Peyer's patch (tissue), 4 donors: ENCODE data around the gene SLC25A22. TPM values are rescaled to one million over a fixed set of nuclear protein-coding genes. Genes with fewer than 3 reads are reported as not detected.

Experiments used
- DNase-seq, 3 donors: peaks; one replicate each; pipeline ENCODE4 v3.0.0-alpha.2; 2017 to 2019
- H3K27ac ChIP-seq, 4 donors: fragments of 200-600 bp; sonication (generic); one replicate each; pipeline ENCODE4 v1.5.1; 2016 to 2019
- H3K27me3 ChIP-seq, 2 donors: fragments of 200-600 bp; sonication (generic); one replicate each; pipeline ENCODE4 v1.5.1; 2019
- H3K36me3 ChIP-seq, 3 donors: fragments of 200-600 bp; sonication (generic); one replicate each; pipeline ENCODE4 v1.5.1; 2016 to 2019
- H3K4me1 ChIP-seq, 4 donors: fragments of 200-600 bp; sonication (generic); one replicate each; pipeline ENCODE4 v1.5.1; 2016 to 2019
- H3K4me3 ChIP-seq, 4 donors: fragments of 200-600 bp; sonication (generic); 1 replicate in 3 of 4; 2 replicates in 1 of 4; pipeline ENCODE4 v1.5.1; 2016 to 2019; ENCODE audit warnings: mild to moderate bottlenecking in 1 of 4
- H3K9me3 ChIP-seq, 4 donors: fragments of 200-600 bp; sonication (generic); one replicate each; pipeline ENCODE4 v1.5.1; 2016 to 2019; ENCODE audit warnings: mild to moderate bottlenecking in 1 of 4
- POLR2A ChIP-seq, 2 donors: fragments of 450-650 bp; IDR thresholded peaks; one replicate each; pipeline ENCODE4 v1.5.1; 2017; ENCODE audit warnings: antibody characterized with exemption in 2 of 2, mild to moderate bottlenecking in 2 of 2, moderate library complexity in 2 of 2
- total RNA-seq, 4 donors: library from RNA; depleted of rRNA; stranded (reverse); fragments of >200 nt; gene quantifications; one replicate each; pipeline ENCODE4 v1.1.0, GENCODE V29; 2016
- TF ChIP-seq, protein P1 (sequence below), 6 experiments: fragments of 450-650 bp in 4 of 6; fragments of 200-600 bp in 2 of 6; sonication (generic) in 1 of 6; IDR thresholded peaks; one replicate each; pipeline ENCODE4 v1.5.1; 2017 to 2019; ENCODE audit warnings: antibody characterized with exemption in 6 of 6, mild to moderate bottlenecking in 3 of 6, moderate library complexity in 1 of 6

The SLC25A22 gene
- total RNA-seq, 4 donors from 2014 or later, result 14.2 to 22.0 (median 16.6) TPM

DNA sequence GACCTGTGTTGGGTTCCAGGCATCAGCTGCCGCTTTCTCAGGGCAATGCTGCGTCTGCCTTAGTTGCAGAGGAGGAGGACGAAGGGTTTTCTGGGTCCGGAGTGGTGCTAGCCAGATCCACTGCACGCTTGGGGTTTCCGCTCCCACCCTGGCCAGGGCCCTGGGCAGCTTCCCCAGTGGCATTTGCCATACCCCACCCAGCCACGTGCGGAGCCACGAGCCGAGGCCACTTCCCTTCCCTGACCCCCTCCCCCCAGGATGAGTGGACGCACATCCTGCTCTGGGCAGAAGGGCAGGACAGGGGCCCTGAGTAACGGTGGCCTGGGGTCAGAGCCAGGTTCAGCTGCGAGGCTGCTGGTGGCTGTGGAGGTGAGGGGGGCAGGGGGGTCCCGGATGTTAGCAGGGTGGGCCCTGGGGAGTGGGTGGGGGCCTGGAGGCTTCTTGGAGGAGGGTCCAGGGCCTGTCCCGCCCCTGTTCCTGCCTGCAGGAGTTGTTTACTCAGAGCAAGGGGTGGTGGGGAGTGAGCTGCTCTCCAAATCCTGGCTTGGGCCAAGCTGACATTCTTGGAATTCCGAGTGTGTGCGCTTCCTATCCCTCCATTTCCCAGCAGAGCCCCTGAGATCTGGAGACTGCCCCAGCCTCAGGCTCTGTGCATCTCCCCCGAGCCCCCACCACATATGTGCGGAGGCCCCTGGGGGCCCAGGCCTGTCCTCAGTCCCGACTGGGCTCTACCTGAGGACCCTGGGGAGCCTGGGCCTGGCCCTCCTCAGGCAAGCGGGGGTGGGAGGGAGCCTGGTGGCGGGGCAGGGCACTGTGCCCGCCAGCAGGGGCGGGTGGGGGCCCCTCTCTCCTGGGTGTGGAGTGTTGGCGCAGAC is 46.0 kb upstream of the SLC25A22 start:
- peaks cover 0 to 5% of the 10 kb centered on the region in 2 donors for H3K27me3 ChIP-seq

DNA sequence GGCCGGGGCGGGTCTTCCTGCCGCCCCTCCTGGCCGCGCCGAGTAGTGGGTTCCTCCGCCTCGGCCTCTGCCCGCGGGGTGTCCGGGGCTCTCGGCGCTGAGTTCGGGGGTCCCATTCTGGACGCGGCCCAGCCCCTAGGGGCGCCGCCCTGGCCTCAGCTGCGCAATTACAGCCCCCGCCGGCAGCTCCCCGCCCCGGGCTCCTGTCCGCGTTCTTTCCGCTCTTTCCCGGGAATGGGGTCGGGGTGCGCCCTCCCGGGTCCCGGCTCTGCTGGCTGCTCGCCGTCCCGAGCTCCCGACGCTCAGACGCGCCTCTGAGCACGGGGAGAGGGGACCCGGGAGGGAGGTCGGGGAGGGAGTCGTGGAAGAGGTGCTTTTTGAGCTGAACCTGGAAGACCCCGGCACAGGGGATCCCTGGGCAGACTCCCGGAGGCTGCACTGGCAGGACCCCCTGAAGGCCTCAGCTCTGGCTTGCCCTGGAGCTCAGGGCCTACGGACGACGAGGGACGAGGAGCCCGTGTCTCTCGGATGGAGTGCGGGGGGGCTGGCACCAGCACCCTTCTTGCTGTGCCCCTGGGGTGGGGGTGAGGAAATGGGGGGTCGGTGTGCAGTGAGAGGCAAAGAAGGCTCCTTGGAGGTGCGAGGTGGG is 45.1 kb upstream of the SLC25A22 start:
- H3K27ac ChIP-seq, result peak overlapping the region; percentile 88 to 96 (median 92)
- H3K4me1 ChIP-seq, result peaks cover 10 to 65% (median 25%) of the 10 kb centered on the region in 4 donors
- no peak for DNase-seq
- peaks cover 0 to 22% (median 0%) of the 10 kb centered on the region in 3 donors for H3K36me3 ChIP-seq
- peak overlapping the region; percentile 72 to 99 (median 94) for H3K4me3 ChIP-seq
- no peak for TF ChIP-seq POLR2A (IDR thresholded peaks at IDR 0.05)
- TF ChIP-seq, protein P1, sequence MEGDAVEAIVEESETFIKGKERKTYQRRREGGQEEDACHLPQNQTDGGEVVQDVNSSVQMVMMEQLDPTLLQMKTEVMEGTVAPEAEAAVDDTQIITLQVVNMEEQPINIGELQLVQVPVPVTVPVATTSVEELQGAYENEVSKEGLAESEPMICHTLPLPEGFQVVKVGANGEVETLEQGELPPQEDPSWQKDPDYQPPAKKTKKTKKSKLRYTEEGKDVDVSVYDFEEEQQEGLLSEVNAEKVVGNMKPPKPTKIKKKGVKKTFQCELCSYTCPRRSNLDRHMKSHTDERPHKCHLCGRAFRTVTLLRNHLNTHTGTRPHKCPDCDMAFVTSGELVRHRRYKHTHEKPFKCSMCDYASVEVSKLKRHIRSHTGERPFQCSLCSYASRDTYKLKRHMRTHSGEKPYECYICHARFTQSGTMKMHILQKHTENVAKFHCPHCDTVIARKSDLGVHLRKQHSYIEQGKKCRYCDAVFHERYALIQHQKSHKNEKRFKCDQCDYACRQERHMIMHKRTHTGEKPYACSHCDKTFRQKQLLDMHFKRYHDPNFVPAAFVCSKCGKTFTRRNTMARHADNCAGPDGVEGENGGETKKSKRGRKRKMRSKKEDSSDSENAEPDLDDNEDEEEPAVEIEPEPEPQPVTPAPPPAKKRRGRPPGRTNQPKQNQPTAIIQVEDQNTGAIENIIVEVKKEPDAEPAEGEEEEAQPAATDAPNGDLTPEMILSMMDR (IDR thresholded peaks at IDR 0.05), result no peak
- H3K27me3 ChIP-seq, result no peaks in the 10 kb centered on the region
- no peaks in the 10 kb centered on the region for H3K9me3 ChIP-seq

More for the DNA sequence above, 46.0 kb upstream of the SLC25A22 start:
- TF ChIP-seq POLR2A (IDR thresholded peaks at IDR 0.05), result no peak
- TF ChIP-seq, protein P1 (IDR thresholded peaks at IDR 0.05), result no peak
- peak; percentile 59 to 90 (median 77) for DNase-seq
- H3K9me3 ChIP-seq, result no peaks in the 10 kb centered on the region
- H3K27ac ChIP-seq, result peak overlapping the region; percentile 88 to 96 (median 92)
- H3K4me1 ChIP-seq, result peaks cover 10 to 65% (median 33%) of the 10 kb centered on the region in 4 donors
- peaks cover 0 to 14% (median 0%) of the 10 kb centered on the region in 3 donors for H3K36me3 ChIP-seq
- H3K4me3 ChIP-seq, result peak overlapping the region; percentile 72 to 99 (median 94)

GRCh38 chr11:842370-843002 is 44.4 kb upstream of the SLC25A22 start, which contains the start of the genes POLR2L and TSPAN4:
Gene POLR2L (minus strand): TSS chr11:842529. CDS start chr11:842508, 21 bp downstream.
Gene TSPAN4 (plus strand): TSS chr11:842852. CDS start chr11:850305, 7,453 bp downstream.
- peaks cover 10 to 66% (median 24%) of the 10 kb centered on the region in 4 donors for H3K4me1 ChIP-seq

DNA sequence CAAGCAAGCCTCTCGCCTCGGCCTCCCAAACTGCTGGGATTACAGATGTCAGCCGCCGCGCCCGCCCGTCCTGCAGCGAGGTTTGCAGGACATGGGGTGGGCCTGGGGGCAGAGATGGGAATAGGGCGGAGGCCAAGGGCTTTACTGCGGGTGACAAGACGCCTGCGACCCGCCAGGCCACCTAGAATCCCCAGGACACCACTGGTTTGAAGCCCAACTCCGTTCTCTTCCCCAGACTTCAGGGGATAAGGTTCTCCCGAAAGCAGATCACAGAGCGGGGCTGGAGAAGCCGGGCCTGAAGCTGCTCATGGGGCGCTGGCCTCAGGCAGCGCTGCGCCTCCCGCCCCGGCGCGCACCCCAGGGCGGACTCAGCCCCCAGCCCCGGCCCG is 43.9 kb upstream of the SLC25A22 start:
- TF ChIP-seq, protein P1 (IDR thresholded peaks at IDR 0.05), result no peak
- no peak for TF ChIP-seq POLR2A (IDR thresholded peaks at IDR 0.05)
- Histone ChIP-seq H3K4me1 (peaks cover 10 to 70% (median 24%) of the 10 kb centered on the region in 4 donors), H3K36me3 (peaks cover 0 to 35% (median 0%) of the 10 kb centered on the region in 3 donors), H3K27me3 (no peaks in the 10 kb centered on the region), H3K9me3 (no peaks in the 10 kb centered on the region), H3K27ac (peak overlapping the region; percentile 88 to 96 (median 92)), H3K4me3 (peak overlapping the region; percentile 72 to 99 (median 94))
- DNase-seq, result no peak

More at GRCh38 chr11:842370-843002, 44.4 kb upstream of the SLC25A22 start, which contains the start of the genes POLR2L and TSPAN4:
- TF ChIP-seq, protein P1 (IDR thresholded peaks at IDR 0.05), result peak in 3 of 6 experiments; percentile 26 to 38 (median 28)
- peak; percentile 85 to 94 for TF ChIP-seq POLR2A (IDR thresholded peaks at IDR 0.05)
- Histone ChIP-seq H3K9me3 (no peaks in the 10 kb centered on the region), H3K36me3 (peaks cover 0 to 30% (median 0%) of the 10 kb centered on the region in 3 donors), H3K27ac (peak within 1 kb of the TSS; percentile 88 to 96 (median 92)), H3K27me3 (no peaks in the 10 kb centered on the region), H3K4me3 (peak within 1 kb of the TSS; percentile 72 to 99 (median 94))
- peak; percentile 84 to 95 (median 94) for DNase-seq
